Hepatocyte (in vitro differentiated cells): ENCODE results near the gene ROBO4. TPM values are rescaled to one million over a fixed set of nuclear protein-coding genes. Genes with fewer than 3 reads are reported as not detected.

ENCODE experiments used
- DNase-seq: peaks from one replicate; pipeline ENCODE4 v3.0.0-alpha.2; 2016; ENCODE audit warnings: low spot score
- H2AFZ ChIP-seq: fragments of 200-600 bp; sonication (generic); 2 replicates; pipeline ENCODE4 v1.6.0; 2016; ENCODE audit warnings: antibody characterized with exemption, mild to moderate bottlenecking
- H3K27ac ChIP-seq: fragments of 200-600 bp; sonication (generic); 2 replicates; pipeline ENCODE4 v1.5.1; 2016; ENCODE audit warnings: mild to moderate bottlenecking
- H3K27me3 ChIP-seq: fragments of 200-600 bp; sonication (generic); 2 replicates; pipeline ENCODE4 v1.6.1; 2016
- H3K36me3 ChIP-seq: fragments of 200-600 bp; sonication (generic); replicated peaks from 2 replicates; pipeline ENCODE4 v1.5.1; 2016; ENCODE audit warnings: low read depth; ENCODE audit not compliant: insufficient read depth
- H3K4me1 ChIP-seq: fragments of 200-600 bp; sonication (generic); 2 replicates; pipeline ENCODE4 v1.5.1; 2016; ENCODE audit warnings: mild to moderate bottlenecking, moderate library complexity; ENCODE audit not compliant: insufficient read depth
- H3K4me2 ChIP-seq: fragments of 200-600 bp; sonication (generic); 2 replicates; pipeline ENCODE4 v1.6.0; 2016
- H3K4me3 ChIP-seq: fragments of 200-600 bp; sonication (generic); 2 replicates; pipeline ENCODE4 v1.5.1; 2016; ENCODE audit warnings: mild to moderate bottlenecking
- H3K79me2 ChIP-seq: fragments of 200-600 bp; sonication (generic); 2 replicates; pipeline ENCODE4 v1.6.0; 2017; ENCODE audit warnings: mild to moderate bottlenecking
- H3K9me2 ChIP-seq: fragments of 200-600 bp; sonication (generic); replicated peaks from 2 replicates; pipeline ENCODE4 v1.6.0; 2017; ENCODE audit warnings: mild to moderate bottlenecking; ENCODE audit not compliant: insufficient read depth
- H3K9me3 ChIP-seq: fragments of 200-600 bp; sonication (generic); 2 replicates; pipeline ENCODE4 v1.5.1; 2016; ENCODE audit warnings: low read depth, mild to moderate bottlenecking
- H4K20me1 ChIP-seq: fragments of 200-600 bp; sonication (generic); 2 replicates; pipeline ENCODE4 v1.6.0; 2016; ENCODE audit warnings: mild to moderate bottlenecking; ENCODE audit not compliant: insufficient read depth, poor library complexity, severe bottlenecking
- CTCF ChIP-seq: fragments of 200-600 bp; sonication (generic); IDR thresholded peaks from 2 replicates; pipeline ENCODE4 v1.5.1; 2016; ENCODE audit warnings: antibody characterized with exemption, mild to moderate bottlenecking; ENCODE audit not compliant: poor library complexity
- EZH2 ChIP-seq: fragments of 200-600 bp; sonication (generic); IDR thresholded peaks from 2 replicates; pipeline ENCODE4 v1.6.1; 2016; ENCODE audit warnings: antibody characterized with exemption, mild to moderate bottlenecking, borderline replicate concordance
- EZH2phosphoT487 ChIP-seq: fragments of 200-600 bp; sonication (generic); IDR thresholded peaks from one replicate; pipeline ENCODE4 v1.6.1; 2018; ENCODE audit warnings: antibody characterized with exemption, mild to moderate bottlenecking, low read depth, moderate library complexity; ENCODE audit not compliant: unreplicated experiment, severe bottlenecking
- WGBS: methylation state at CpG from one replicate; pipeline ENCODE4 v1.1.6; 2016; ENCODE audit warnings: low lambda C conversion rate; ENCODE audit errors: missing lambda C conversion rate; 5-methylcytosine and 5-hydroxymethylcytosine counted together
- polyA plus RNA-seq: library from polyadenylated mRNA; unstranded; fragments of >200 nt; fragmentation: Nextera tagmentation; extraction: Ambion mirVana; gene quantifications from 2 replicates; pipeline ENCODE4 v1.2.1, GENCODE V29; 2016
- total RNA-seq: library from RNA; depleted of rRNA; stranded (reverse); fragments of >200 nt; gene quantifications from 2 replicates; pipeline ENCODE4 v1.2.3, GENCODE V29; 2014

The ROBO4 gene
- total and polyA plus RNA-seq, 2 experiments from 2014 or later: 0.28 to 2.0 TPM

- H3K4me2 ChIP-seq: no peak overlapping the region
- H3K27me3 ChIP-seq: peaks cover 74% of the 10 kb centered on the region
- no peaks in the 10 kb centered on the region for H4K20me1 ChIP-seq
- H3K4me3 ChIP-seq: no peak overlapping the region
- DNase-seq: no peak
- H2AFZ ChIP-seq: no peak overlapping the region
- H3K27ac ChIP-seq: no peak overlapping the region
- no peaks in the 10 kb centered on the region for H3K9me2 ChIP-seq
- H3K9me3 ChIP-seq: no peaks in the 10 kb centered on the region
- H3K79me2 ChIP-seq: no peaks in the 10 kb centered on the region
- no peaks in the 10 kb centered on the region for H3K4me1 ChIP-seq
- 82% methylated on average over 2 of the region's 2 CpGs for WGBS
- H3K36me3 ChIP-seq: no peaks in the 10 kb centered on the region
- no peak for TF ChIP-seq EZH2
- no peak for TF ChIP-seq CTCF
- TF ChIP-seq EZH2phosphoT487: no peak
These were observed 38.5 kb downstream of the ROBO4 start for GRCh38 chr11:124859171-124859570.

- Histone ChIP-seq H4K20me1 (no peaks in the 10 kb centered on the region), H3K9me2 (no peaks in the 10 kb centered on the region), H3K27me3 (peaks cover 100% of the 10 kb centered on the region), H2AFZ (no peak overlapping the region), H3K27ac (no peak overlapping the region), H3K4me3 (no peak overlapping the region), H3K4me1 (peaks cover 9% of the 10 kb centered on the region), H3K79me2 (no peaks in the 10 kb centered on the region), H3K9me3 (no peaks in the 10 kb centered on the region), H3K4me2 (no peak overlapping the region), H3K36me3 (no peaks in the 10 kb centered on the region)
- 46% methylated on average over 11 of the region's 11 CpGs for WGBS
- DNase-seq: no peak
- TF ChIP-seq CTCF: no peak
- no peak for TF ChIP-seq EZH2
- TF ChIP-seq EZH2phosphoT487: no peak
These were observed 51.5 kb downstream of the ROBO4 start for GRCh38 chr11:124846070-124846673.

GRCh38 chr11:124844664-124845079 is 53.0 kb downstream of the ROBO4 start:
- Histone ChIP-seq H3K4me3 (no peak overlapping the region), H3K9me2 (no peaks in the 10 kb centered on the region), H3K27ac (no peak overlapping the region), H3K27me3 (peaks cover 100% of the 10 kb centered on the region), H4K20me1 (no peaks in the 10 kb centered on the region), H3K9me3 (no peaks in the 10 kb centered on the region), H3K36me3 (no peaks in the 10 kb centered on the region), H3K79me2 (no peaks in the 10 kb centered on the region), H2AFZ (no peak overlapping the region), H3K4me1 (peaks cover 13% of the 10 kb centered on the region), H3K4me2 (no peak overlapping the region)
- WGBS: 28% methylated on average over 8 of the region's 8 CpGs
- no peak for DNase-seq
- no peak for TF ChIP-seq CTCF
- no peak for TF ChIP-seq EZH2

- Histone ChIP-seq H3K4me3 (no peak overlapping the region), H3K27ac (no peak overlapping the region), H3K4me2 (peak overlapping the region; percentile 79), H3K36me3 (no peaks in the 10 kb centered on the region), H3K27me3 (peaks cover 100% of the 10 kb centered on the region), H3K9me3 (no peaks in the 10 kb centered on the region), H3K79me2 (no peaks in the 10 kb centered on the region), H2AFZ (no peak overlapping the region), H4K20me1 (no peaks in the 10 kb centered on the region), H3K9me2 (no peaks in the 10 kb centered on the region), H3K4me1 (peaks cover 22% of the 10 kb centered on the region)
- WGBS: 12% methylated on average over 8 of the region's 8 CpGs
- TF ChIP-seq EZH2phosphoT487: no peak
- TF ChIP-seq EZH2: peak; percentile 8
- TF ChIP-seq CTCF: no peak
- no peak for DNase-seq
These were observed 54.1 kb downstream of the ROBO4 start for GRCh38 chr11:124843616-124843910.
